OCI-LY7 (cell line): Measurements from ENCODE around the gene TFAP2A. TPM values are rescaled to one million over a fixed set of nuclear protein-coding genes. Genes with fewer than 3 reads are reported as not detected.

Experiments used
- BruUV-seq: library from RNA; stranded (reverse); fragments of 400-500 nt; replicated peaks from 2 replicates; lab custom pipeline; 2021; lab: Mats Ljungman, UMichigan
- CTCF ChIA-PET: fragments of 300-600 bp; sonication (Branson Sonifier 250); formaldehyde crosslinking; loops from one replicate; lab custom pipeline; 2022; ENCODE audit warnings: antibody characterized with exemption; ENCODE audit not compliant: unreplicated experiment; lab: Charles Lee
- POLR2A ChIA-PET: fragments of 300-600 bp; sonication (Branson Sonifier 250); formaldehyde crosslinking; loops from one replicate; lab custom pipeline; 2022; ENCODE audit warnings: antibody characterized with exemption; lab: Charles Lee
- DNase-seq: peaks from one replicate; pipeline ENCODE4 v3.0.0-alpha.2; 2015; ENCODE audit warnings: low spot score
- H2AFZ ChIP-seq: fragments of 200-600 bp; sonication (generic), shearing (Covaris generic); 2 replicates; pipeline ENCODE4 v1.6.1; 2014; ENCODE audit warnings: mild to moderate bottlenecking, antibody characterized with exemption, low read length, moderate library complexity
- H3K27ac ChIP-seq: fragments of 200-600 bp; sonication (generic); 2 replicates; pipeline ENCODE4 v1.5.1; 2014; ENCODE audit warnings: mixed run types, low read depth, mild to moderate bottlenecking, moderate library complexity, low read length, inconsistent platforms; ENCODE audit not compliant: poor library complexity, severe bottlenecking
- H3K36me3 ChIP-seq: fragments of 200-600 bp; sonication (generic); 2 replicates; pipeline ENCODE4 v1.6.1; 2014; ENCODE audit warnings: mild to moderate bottlenecking, antibody characterized with exemption, low read length, moderate library complexity, mixed read lengths; ENCODE audit not compliant: insufficient read depth
- H3K4me1 ChIP-seq: fragments of 200-600 bp; sonication (generic); 2 replicates; pipeline ENCODE4 v1.5.1; 2014; ENCODE audit warnings: mild to moderate bottlenecking, low read length; ENCODE audit not compliant: insufficient read depth, poor library complexity, severe bottlenecking
- H3K4me2 ChIP-seq: fragments of 200-600 bp; sonication (generic); 2 replicates; pipeline ENCODE4 v1.6.1; 2014; ENCODE audit warnings: mild to moderate bottlenecking, low read length
- H3K4me3 ChIP-seq: fragments of 200-600 bp; sonication (generic); 2 replicates; pipeline ENCODE4 v1.5.1; 2014; ENCODE audit warnings: mild to moderate bottlenecking, low read depth, low read length; ENCODE audit not compliant: poor library complexity, severe bottlenecking
- H3K79me2 ChIP-seq: fragments of 200-600 bp; sonication (generic); 2 replicates; pipeline ENCODE4 v1.6.1; 2016; ENCODE audit warnings: low read depth, mild to moderate bottlenecking, low read length, moderate library complexity, mixed read lengths; ENCODE audit not compliant: insufficient read depth
- H3K9me2 ChIP-seq: fragments of 200-600 bp; sonication (generic); 2 replicates; pipeline ENCODE4 v1.6.1; 2016; ENCODE audit warnings: mild to moderate bottlenecking, low read length, mixed read lengths; ENCODE audit not compliant: insufficient read depth
- H3K9me3 ChIP-seq: fragments of 200-600 bp; sonication (generic); 2 replicates; pipeline ENCODE4 v1.6.1; 2014; ENCODE audit warnings: mild to moderate bottlenecking, mixed run types, low read length, mixed read lengths
- H4K20me1 ChIP-seq: fragments of 200-600 bp; sonication (generic); 2 replicates; pipeline ENCODE4 v1.6.1; 2014; ENCODE audit warnings: mild to moderate bottlenecking, antibody characterized with exemption, low read length, moderate library complexity, mixed read lengths; ENCODE audit not compliant: insufficient read depth
- CTCF ChIP-seq: fragments of 200-600 bp; sonication (generic); conservative IDR thresholded peaks from 2 replicates; pipeline ENCODE4 v1.5.1; 2014; ENCODE audit warnings: mild to moderate bottlenecking, antibody characterized with exemption, low read length, moderate library complexity, mixed read lengths
- EZH2phosphoT487 ChIP-seq: fragments of 200-600 bp; sonication (generic); IDR thresholded peaks from 2 replicates; pipeline ENCODE4 v1.6.1; 2018; ENCODE audit warnings: low read depth, borderline replicate concordance, mild to moderate bottlenecking, mixed run types, antibody characterized with exemption, low read length, moderate library complexity, mixed read lengths
- intact Hi-C: fragments of 100-400 bp; cut with micrococcal nuclease; formaldehyde crosslinking; loops from one replicate; pipeline ENCODE4 v1.10.0; 2022; ENCODE audit not compliant: unreplicated experiment
- total RNA-seq, 2 experiments: library from RNA; depleted of rRNA in 1 of 2; stranded (reverse); fragments of >200 nt in 1 of 2; shearing (Covaris generic) in 1 of 2; gene quantifications; 2 replicates each; pipeline ENCODE4 v1.2.3, GENCODE V29; 2014 to 2022

Gene TFAP2A
- total RNA-seq, 2 experiments from 2014 or later: 2.0 to 3.3 TPM

- Histone ChIP-seq H3K9me2 (no peaks in the 10 kb centered on the region), H4K20me1 (no peaks in the 10 kb centered on the region), H3K4me1 (peaks cover 15% of the 10 kb centered on the region), H3K9me3 (no peaks in the 10 kb centered on the region), H3K4me2 (no peak overlapping the region), H3K27ac (no peak overlapping the region), H3K79me2 (peaks cover 5% of the 10 kb centered on the region; the same call in 1 of the 2 replicates), H2AFZ (no peak overlapping the region), H3K4me3 (no peak overlapping the region), H3K36me3 (no peaks in the 10 kb centered on the region)
- intact Hi-C loops: loop anchor here (5.0 kb wide), 1 partner anchor 1137 kb away; the partner anchor contains the start of gene TMEM170B
- ChIA-PET CTCF (no interaction called here), POLR2A (interaction anchor here (1.6 kb wide), 1 partner anchor 29 kb away, joined by 6 read pairs; no protein-coding TSS in a partner anchor)
- BruUV-seq: no TSS peak
- DNase-seq: no peak
- TF ChIP-seq EZH2phosphoT487 (no peak), CTCF (no peak)
These were observed 14.5 kb downstream of the TFAP2A start for GRCh38 chr6:10400330-10400729.

GRCh38 chr6:10399451-10399850 is 15.4 kb downstream of the TFAP2A start:
- TF ChIP-seq CTCF (no peak), EZH2phosphoT487 (no peak)
- Histone ChIP-seq H3K36me3 (no peaks in the 10 kb centered on the region), H3K9me3 (no peaks in the 10 kb centered on the region), H3K4me3 (no peak overlapping the region), H3K27ac (no peak overlapping the region), H3K79me2 (no peaks in the 10 kb centered on the region), H4K20me1 (no peaks in the 10 kb centered on the region), H3K9me2 (no peaks in the 10 kb centered on the region), H3K4me1 (peaks cover 6% of the 10 kb centered on the region), H2AFZ (no peak overlapping the region), H3K4me2 (no peak overlapping the region)
- no peak for DNase-seq
- ChIA-PET POLR2A (no interaction called here), CTCF (no interaction called here)
- BruUV-seq: no TSS peak
- intact Hi-C loops: no loop called here

- intact Hi-C loops: no loop called here
- CTCF ChIA-PET: no interaction called here
- no peak for TF ChIP-seq CTCF
- TF ChIP-seq EZH2phosphoT487: no peak
- DNase-seq: no peak
- POLR2A ChIA-PET: no interaction called here
- H3K9me3 ChIP-seq: no peaks in the 10 kb centered on the region
- H3K79me2 ChIP-seq: no peaks in the 10 kb centered on the region
- BruUV-seq: no TSS peak
- no peak overlapping the region; the same call in 1 of the 2 replicates for H3K4me2 ChIP-seq
- no peaks in the 10 kb centered on the region for H3K36me3 ChIP-seq
- H4K20me1 ChIP-seq: no peaks in the 10 kb centered on the region
- H3K27ac ChIP-seq: no peak overlapping the region
- no peaks in the 10 kb centered on the region for H3K9me2 ChIP-seq
- no peak overlapping the region for H2AFZ ChIP-seq
- no peak overlapping the region for H3K4me3 ChIP-seq
- H3K4me1 ChIP-seq: peaks cover 5% of the 10 kb centered on the region
These were observed 16.2 kb downstream of the TFAP2A start for GRCh38 chr6:10398446-10399218.
